Ascending aorta (tissue), 2 donors: Measurements from ENCODE around the gene MUSTN1. TPM values are rescaled to one million over a fixed set of nuclear protein-coding genes. Genes with fewer than 3 reads are reported as not detected.
A peak's percentile ranks its signal among the peaks of the same experiment; 100 is the strongest.

Experiments
- DNase-seq, 2 donors: peaks; one replicate each; pipeline ENCODE4 v3.0.0-alpha.2; 2019; ENCODE audit warnings: low spot score in 2 of 2
- H3K27ac ChIP-seq, 2 donors: fragments of 200-600 bp; sonication (generic); one replicate each; pipeline ENCODE4 v1.5.1; 2016 to 2017; ENCODE audit warnings: mild to moderate bottlenecking in 1 of 2
- H3K27me3 ChIP-seq: fragments of 200-600 bp; sonication (generic); one replicate; pipeline ENCODE4 v1.5.1; 2017
- H3K36me3 ChIP-seq, 2 donors: fragments of 200-600 bp; sonication (generic); one replicate each; pipeline ENCODE4 v1.5.1; 2016
- H3K4me1 ChIP-seq, 2 donors: fragments of 200-600 bp; sonication (generic); one replicate each; pipeline ENCODE4 v1.5.1; 2016 to 2017; ENCODE audit warnings: mild to moderate bottlenecking in 1 of 2
- H3K4me3 ChIP-seq, 2 donors: fragments of 200-600 bp; sonication (generic); one replicate each; pipeline ENCODE4 v1.5.1; 2016 to 2017; ENCODE audit warnings: mild to moderate bottlenecking in 1 of 2
- H3K9me3 ChIP-seq, 2 donors: fragments of 200-600 bp; sonication (generic); one replicate each; pipeline ENCODE4 v1.5.1; 2016
- intact Hi-C: fragments of 100-400 bp; cut with DNase I; formaldehyde crosslinking; loops from one replicate; pipeline ENCODE4 v1.15.1; 2023
- total RNA-seq: library from RNA; depleted of rRNA; stranded (reverse); fragments of >200 nt; gene quantifications from one replicate; pipeline ENCODE4 v1.1.0, GENCODE V29; 2016
- TF ChIP-seq, protein P1 (sequence below), 3 experiments: fragments of 200-600 bp in 2 of 3; fragments of 450-650 bp in 1 of 3; sonication (generic) in 2 of 3; IDR thresholded peaks; one replicate each; pipeline ENCODE4 v1.5.1; 2016 to 2019; ENCODE audit warnings: antibody characterized with exemption in 3 of 3, mild to moderate bottlenecking in 1 of 3, moderate library complexity in 1 of 3

The MUSTN1 gene
- total RNA-seq, 1 donor from 2014 or later: 132 TPM

DNA sequence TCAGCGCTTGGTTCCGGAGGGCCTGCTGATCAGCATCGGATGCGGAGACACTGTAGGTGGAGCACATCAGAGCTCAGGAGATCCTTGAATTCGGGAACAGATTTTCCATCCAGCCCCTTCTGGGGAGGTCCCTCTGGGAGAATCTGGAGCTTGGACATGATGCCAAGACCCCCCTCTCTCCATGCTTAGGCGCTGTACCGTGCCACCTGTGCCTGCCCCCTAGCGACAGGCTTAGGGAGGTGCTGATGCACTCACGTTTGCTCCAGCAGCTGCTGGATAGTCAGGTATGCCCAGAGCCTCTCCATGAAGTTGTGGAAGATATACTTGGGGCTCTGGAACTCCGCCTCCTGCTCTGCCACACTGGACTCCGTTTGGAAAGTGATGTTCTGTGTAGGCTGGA is 14.1 kb downstream of the MUSTN1 start:
- Histone ChIP-seq H3K9me3 (no peaks in the 10 kb centered on the region), H3K4me1 (no peaks in the 10 kb centered on the region), H3K27ac (no peak overlapping the region), H3K27me3 (no peaks in the 10 kb centered on the region), H3K36me3 (peaks cover 15 to 37% of the 10 kb centered on the region in 2 donors), H3K4me3 (no peak overlapping the region)
- DNase-seq: no peak
- TF ChIP-seq, protein P1, sequence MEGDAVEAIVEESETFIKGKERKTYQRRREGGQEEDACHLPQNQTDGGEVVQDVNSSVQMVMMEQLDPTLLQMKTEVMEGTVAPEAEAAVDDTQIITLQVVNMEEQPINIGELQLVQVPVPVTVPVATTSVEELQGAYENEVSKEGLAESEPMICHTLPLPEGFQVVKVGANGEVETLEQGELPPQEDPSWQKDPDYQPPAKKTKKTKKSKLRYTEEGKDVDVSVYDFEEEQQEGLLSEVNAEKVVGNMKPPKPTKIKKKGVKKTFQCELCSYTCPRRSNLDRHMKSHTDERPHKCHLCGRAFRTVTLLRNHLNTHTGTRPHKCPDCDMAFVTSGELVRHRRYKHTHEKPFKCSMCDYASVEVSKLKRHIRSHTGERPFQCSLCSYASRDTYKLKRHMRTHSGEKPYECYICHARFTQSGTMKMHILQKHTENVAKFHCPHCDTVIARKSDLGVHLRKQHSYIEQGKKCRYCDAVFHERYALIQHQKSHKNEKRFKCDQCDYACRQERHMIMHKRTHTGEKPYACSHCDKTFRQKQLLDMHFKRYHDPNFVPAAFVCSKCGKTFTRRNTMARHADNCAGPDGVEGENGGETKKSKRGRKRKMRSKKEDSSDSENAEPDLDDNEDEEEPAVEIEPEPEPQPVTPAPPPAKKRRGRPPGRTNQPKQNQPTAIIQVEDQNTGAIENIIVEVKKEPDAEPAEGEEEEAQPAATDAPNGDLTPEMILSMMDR (IDR thresholded peaks at IDR 0.05): peak in 2 of 3 experiments; percentile 31 to 44
- intact Hi-C loops: no loop called here

DNA sequence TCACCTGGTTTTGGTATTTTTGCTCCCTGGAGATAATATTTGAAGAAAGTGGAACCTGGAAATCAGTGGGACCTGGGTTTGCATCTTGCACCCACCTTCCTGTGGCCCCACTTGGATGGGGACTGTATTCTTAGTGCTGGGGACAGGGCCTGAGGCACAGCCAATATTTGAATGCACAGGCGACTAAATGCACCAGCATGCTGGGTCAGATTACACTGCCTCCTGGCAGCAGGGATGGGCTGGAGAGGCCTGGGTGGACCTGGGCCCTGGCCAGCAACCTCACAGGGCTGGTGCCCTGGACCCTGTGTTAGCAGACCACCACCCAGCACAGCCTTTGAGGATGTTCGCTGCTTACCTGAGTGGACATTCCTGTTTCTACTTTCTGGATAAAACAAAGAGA is 14.9 kb downstream of the MUSTN1 start:
- TF ChIP-seq, protein P1 (IDR thresholded peaks at IDR 0.05): no peak
- Histone ChIP-seq H3K27me3 (no peaks in the 10 kb centered on the region), H3K36me3 (peaks cover 15 to 36% of the 10 kb centered on the region in 2 donors), H3K27ac (no peak overlapping the region), H3K4me1 (no peaks in the 10 kb centered on the region), H3K9me3 (no peaks in the 10 kb centered on the region), H3K4me3 (no peak overlapping the region)
- DNase-seq: no peak
- intact Hi-C loops: no loop called here

DNA sequence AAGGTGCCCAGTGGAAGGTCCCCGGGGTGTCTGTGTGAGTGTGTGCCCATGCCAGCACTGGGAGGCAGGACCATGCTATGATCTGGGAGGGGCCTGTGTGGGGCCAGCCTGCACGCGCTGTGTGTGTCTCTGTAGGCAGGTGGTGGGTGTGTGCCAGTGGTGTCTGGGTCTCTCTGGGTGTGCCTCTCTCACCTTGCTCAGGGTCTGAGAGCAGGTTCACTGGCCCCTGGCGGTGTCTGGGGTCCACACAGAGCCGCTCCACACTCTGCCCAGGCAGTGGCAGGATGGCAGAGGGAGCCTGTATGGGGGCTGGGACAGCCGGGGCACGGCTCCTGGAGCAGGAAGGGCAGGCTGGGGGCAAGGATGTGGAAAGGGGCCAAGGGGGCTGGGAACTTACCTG is 17.0 kb downstream of the MUSTN1 start:
- DNase-seq: no peak
- intact Hi-C loops: no loop called here
- H3K36me3 ChIP-seq: peaks cover 3 to 16% of the 10 kb centered on the region in 2 donors
- H3K27me3 ChIP-seq: no peaks in the 10 kb centered on the region
- TF ChIP-seq, protein P1 (IDR thresholded peaks at IDR 0.05): no peak
- H3K9me3 ChIP-seq: no peaks in the 10 kb centered on the region
- H3K4me3 ChIP-seq: no peak overlapping the region
- H3K4me1 ChIP-seq: no peaks in the 10 kb centered on the region
- no peak overlapping the region for H3K27ac ChIP-seq

DNA sequence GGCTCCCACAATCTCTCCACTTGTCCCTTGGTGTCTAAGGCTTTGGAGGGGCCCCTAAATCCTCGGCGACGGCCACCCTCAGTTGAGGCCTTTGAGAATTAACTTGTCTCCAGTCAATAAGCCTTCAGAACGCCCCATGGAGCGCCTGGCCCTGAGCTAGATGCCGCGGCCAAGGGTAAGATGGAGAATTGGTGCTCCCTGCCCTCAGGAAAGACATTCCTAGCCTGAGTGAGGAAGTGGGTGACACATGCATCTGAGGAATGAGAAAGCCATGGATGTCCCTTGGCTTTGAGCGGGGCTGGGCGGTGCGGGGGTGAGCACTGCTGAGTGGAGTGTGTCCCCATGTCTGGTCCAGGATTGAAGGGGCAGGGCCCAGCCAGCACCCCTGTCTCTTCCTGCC is 17.6 kb downstream of the MUSTN1 start:
- Histone ChIP-seq H3K27ac (no peak overlapping the region), H3K27me3 (no peaks in the 10 kb centered on the region), H3K4me1 (no peaks in the 10 kb centered on the region), H3K36me3 (peaks cover 0 to 14% of the 10 kb centered on the region in 2 donors), H3K9me3 (no peaks in the 10 kb centered on the region), H3K4me3 (no peak overlapping the region)
- intact Hi-C loops: no loop called here
- no peak for DNase-seq
- TF ChIP-seq, protein P1 (IDR thresholded peaks at IDR 0.05): no peak

DNA sequence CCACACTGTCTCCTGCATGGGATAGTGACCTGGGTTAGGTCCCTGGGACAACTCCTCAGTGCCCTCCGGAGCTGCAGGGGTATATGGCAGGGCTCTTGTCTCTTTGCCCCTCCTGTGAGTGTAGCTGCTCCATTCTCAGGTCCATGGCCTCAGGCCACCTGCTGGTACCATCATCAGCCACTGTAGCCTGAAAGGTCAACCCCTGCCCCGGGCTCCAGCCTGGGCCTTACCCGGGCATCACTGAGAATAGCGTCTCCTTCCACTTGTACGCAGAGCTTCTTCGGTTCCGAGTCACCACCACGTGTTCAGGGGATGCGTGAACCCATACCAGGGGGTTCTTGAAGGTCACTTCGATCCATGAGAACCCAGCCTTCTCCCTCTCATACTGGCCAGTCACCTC is 18.2 kb downstream of the MUSTN1 start:
- H3K36me3 ChIP-seq: peaks cover 0 to 14% of the 10 kb centered on the region in 2 donors
- TF ChIP-seq, protein P1 (IDR thresholded peaks at IDR 0.05): no peak
- H3K4me1 ChIP-seq: no peaks in the 10 kb centered on the region
- no peak overlapping the region for H3K4me3 ChIP-seq
- intact Hi-C loops: no loop called here
- DNase-seq: no peak
- no peaks in the 10 kb centered on the region for H3K9me3 ChIP-seq
- no peaks in the 10 kb centered on the region for H3K27me3 ChIP-seq
- H3K27ac ChIP-seq: no peak overlapping the region

DNA sequence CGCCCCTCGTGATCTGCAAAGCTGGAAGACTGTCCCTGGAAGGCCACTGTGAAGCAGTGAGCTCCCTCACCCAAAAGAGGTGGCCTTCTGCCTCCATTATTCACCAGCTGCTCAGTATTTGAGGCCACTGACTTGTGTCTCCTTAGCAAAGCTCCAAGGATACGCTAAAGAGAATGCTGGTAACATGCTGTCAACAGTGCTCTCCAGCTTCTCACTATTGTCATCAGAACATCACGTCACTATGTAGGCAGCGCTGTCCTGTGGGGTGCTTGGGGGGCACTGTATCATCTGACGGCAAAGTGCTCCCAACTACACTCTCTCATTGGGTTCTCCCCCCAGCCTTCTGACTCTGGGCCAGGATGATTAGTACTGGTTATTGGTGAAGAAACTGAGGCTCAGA is 18.6 kb downstream of the MUSTN1 start:
- TF ChIP-seq, protein P1 (IDR thresholded peaks at IDR 0.05): no peak
- no peaks in the 10 kb centered on the region for H3K9me3 ChIP-seq
- H3K36me3 ChIP-seq: peaks cover 0 to 13% of the 10 kb centered on the region in 2 donors
- DNase-seq: no peak
- H3K4me1 ChIP-seq: no peaks in the 10 kb centered on the region
- no peaks in the 10 kb centered on the region for H3K27me3 ChIP-seq
- H3K4me3 ChIP-seq: no peak overlapping the region
- intact Hi-C loops: no loop called here
- no peak overlapping the region for H3K27ac ChIP-seq
